ENCODE data around the gene CARHSP1. TPM values are rescaled to one million over a fixed set of nuclear protein-coding genes. Genes with fewer than 3 reads are reported as not detected.

Gene CARHSP1
- total RNA-seq, 2 experiments from 2014 or later = 209 to 217 TPM

- ATAC-seq (no peak), DNase-seq (no peak)
- ChIA-PET CTCF (interaction anchor here (1.9 kb wide), 1 partner anchor 14 kb away, joined by 4 read pairs; no protein-coding TSS in a partner anchor), POLR2A (interaction anchor here (0.6 to 1.1 kb wide), 3 partner anchors 8 to 107 kb away, joined by 3 to 7 read pairs (median 3); partner anchors contain the start of gene CARHSP1)
- Mint-ChIP-seq H3K27me3 (ENCODE audit: low read depth) (no peaks in the 10 kb centered on the region), H3K4me1 (ENCODE audit: low read depth) (peaks cover 41% of the 10 kb centered on the region), H3K9me3 (ENCODE audit: insufficient read depth) (no peaks in the 10 kb centered on the region), H3K27ac (no peak overlapping the region), H3K4me3 (no peak overlapping the region), H3K36me3 (ENCODE audit: low read depth) (peaks cover 56% of the 10 kb centered on the region)
Measured at GRCh38 chr16:8859913-8860881, 8.6 kb downstream of the CARHSP1 start.

GRCh38 chr16:8858994-8859912 lies 9.6 kb downstream of the CARHSP1 start:
- Mint-ChIP-seq H3K36me3 (ENCODE audit: low read depth) (peaks cover 58% of the 10 kb centered on the region), H3K9me3 (ENCODE audit: insufficient read depth) (no peaks in the 10 kb centered on the region), H3K4me3 (no peak overlapping the region), H3K27me3 (ENCODE audit: low read depth) (no peaks in the 10 kb centered on the region), H3K4me1 (ENCODE audit: low read depth) (peaks cover 42% of the 10 kb centered on the region), H3K27ac (peak overlapping the region; percentile 11)
- DNase-seq (no peak), ATAC-seq (no peak)
- CTCF ChIA-PET = no interaction called here
- POLR2A ChIA-PET = interaction anchor here (0.6 to 1.1 kb wide), 2 partner anchors 9 to 15 kb away, joined by 3 to 7 read pairs; partner anchors contain the start of gene CARHSP1

GRCh38 chr16:8855972-8856371 lies 12.8 kb downstream of the CARHSP1 start:
- Mint-ChIP-seq H3K27me3 (ENCODE audit: low read depth) (no peaks in the 10 kb centered on the region), H3K36me3 (ENCODE audit: low read depth) (peaks cover 67% of the 10 kb centered on the region), H3K4me3 (no peak overlapping the region), H3K27ac (peak overlapping the region; percentile 63), H3K4me1 (ENCODE audit: low read depth) (peaks cover 53% of the 10 kb centered on the region), H3K9me3 (ENCODE audit: insufficient read depth) (no peaks in the 10 kb centered on the region)
- POLR2A ChIA-PET = interaction anchor here (1.7 to 3.9 kb wide), 2 partner anchors 13 to 15 kb away, joined by 4 to 20 read pairs; partner anchors contain the start of gene CARHSP1
- DNase-seq (no peak), ATAC-seq (no peak)
- CTCF ChIA-PET = interaction anchor here (1.0 to 2.0 kb wide), 4 partner anchors 18 to 214 kb away, joined by 3 to 5 read pairs (median 3); no protein-coding TSS in a partner anchor

- no peaks in the 10 kb centered on the region for H3K27me3 Mint-ChIP-seq (ENCODE audit: low read depth)
- DNase-seq (no peak), ATAC-seq (no peak)
- CTCF ChIA-PET = interaction anchor here (0.6 to 2.0 kb wide), 5 partner anchors 19 to 213 kb away, joined by 3 to 5 read pairs (median 3); no protein-coding TSS in a partner anchor
- no peaks in the 10 kb centered on the region for H3K9me3 Mint-ChIP-seq (ENCODE audit: insufficient read depth)
- peaks cover 73% of the 10 kb centered on the region for H3K36me3 Mint-ChIP-seq (ENCODE audit: low read depth)
- no peak overlapping the region for H3K4me3 Mint-ChIP-seq
- POLR2A ChIA-PET = interaction anchor here (0.7 to 3.9 kb wide), 4 partner anchors 9 to 38 kb away, joined by 3 to 20 read pairs (median 5); partner anchors contain the start of gene CARHSP1
- peaks cover 61% of the 10 kb centered on the region for H3K4me1 Mint-ChIP-seq (ENCODE audit: low read depth)
- peak overlapping the region; percentile 68 for H3K27ac Mint-ChIP-seq
Measured at GRCh38 chr16:8855051-8855786, 13.6 kb downstream of the CARHSP1 start.

DNA sequence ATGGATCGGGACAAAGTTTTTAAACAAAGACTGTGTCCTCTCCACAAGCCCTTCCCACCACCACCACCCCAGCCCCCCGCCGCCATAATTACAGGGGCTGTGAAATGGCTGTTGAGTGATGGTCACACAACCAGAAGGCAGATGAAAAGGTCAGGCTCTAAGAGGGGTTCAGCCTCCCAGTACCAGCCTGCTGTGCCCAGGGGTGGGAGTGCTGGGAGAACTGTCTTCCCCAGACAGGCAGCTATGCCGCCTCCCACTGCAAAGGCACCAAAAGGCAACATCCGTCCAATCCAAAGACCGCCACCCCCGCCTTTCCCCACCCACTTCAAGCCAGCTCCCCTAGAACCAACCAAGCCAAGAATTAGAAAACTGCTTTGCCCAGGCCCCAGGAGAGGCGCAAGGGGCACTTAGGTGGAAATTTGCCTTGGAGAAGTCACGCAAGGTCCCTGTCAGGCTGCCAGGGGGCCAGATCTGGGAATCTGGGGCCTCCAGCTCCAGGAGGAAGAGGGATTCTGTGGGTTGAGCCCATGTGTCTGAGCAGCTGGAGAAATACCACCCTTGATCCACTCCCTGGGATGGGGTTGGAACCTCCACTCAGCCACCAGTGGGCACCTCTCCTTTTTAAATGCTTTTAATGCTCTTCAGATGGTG lies 14.4 kb downstream of the CARHSP1 start:
- no peaks in the 10 kb centered on the region for H3K27me3 Mint-ChIP-seq (ENCODE audit: low read depth)
- POLR2A ChIA-PET = interaction anchor here (0.7 to 3.9 kb wide), 5 partner anchors 9 to 37 kb away, joined by 3 to 20 read pairs (median 3); partner anchors contain the start of gene CARHSP1

GRCh38 chr16:8853611-8854010 lies 15.2 kb downstream of the CARHSP1 start:
- CTCF ChIA-PET = interaction anchor here (0.8 to 1.7 kb wide), 4 partner anchors 10 to 27 kb away, joined by 3 to 6 read pairs (median 4); partner anchors contain the start of gene CARHSP1
- H3K36me3 Mint-ChIP-seq (ENCODE audit: low read depth) = peaks cover 75% of the 10 kb centered on the region

More for the DNA sequence above, 14.4 kb downstream of the CARHSP1 start:
- Mint-ChIP-seq H3K4me3 (no peak overlapping the region), H3K27ac (peak overlapping the region; percentile 68), H3K36me3 (ENCODE audit: low read depth) (peaks cover 76% of the 10 kb centered on the region), H3K4me1 (ENCODE audit: low read depth) (peaks cover 62% of the 10 kb centered on the region), H3K9me3 (ENCODE audit: insufficient read depth) (no peaks in the 10 kb centered on the region)
- CTCF ChIA-PET = interaction anchor here (0.7 to 2.0 kb wide), 5 partner anchors 9 to 54 kb away, joined by 3 to 6 read pairs (median 4); partner anchors contain the start of gene CARHSP1
- ATAC-seq = no peak
- DNase-seq = no peak

DNA sequence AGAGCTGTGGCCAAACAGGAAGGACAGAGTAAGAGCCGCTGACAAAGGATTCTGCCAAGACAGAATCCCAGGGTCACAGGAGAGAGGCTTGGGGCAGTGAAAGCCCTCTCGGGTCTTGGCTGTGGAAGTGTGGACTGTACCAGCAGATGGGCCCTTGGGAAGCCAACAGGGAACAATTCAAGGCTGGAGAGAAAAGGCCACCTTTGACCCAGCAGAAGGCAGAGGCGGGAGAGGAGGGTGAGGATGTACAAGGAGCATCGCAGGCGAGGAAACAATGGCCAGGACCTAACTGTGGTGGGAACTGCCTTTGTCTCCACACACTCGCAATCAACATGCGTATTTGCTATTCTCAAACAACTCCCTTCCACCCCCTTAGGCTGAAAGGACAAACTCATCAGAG lies 15.7 kb downstream of the CARHSP1 start:
- no peaks in the 10 kb centered on the region for H3K27me3 Mint-ChIP-seq (ENCODE audit: low read depth)
- no peak for DNase-seq
- POLR2A ChIA-PET = interaction anchor here (1.1 to 3.9 kb wide), 3 partner anchors 16 to 55 kb away, joined by 3 to 20 read pairs (median 4); partner anchors contain the start of gene CARHSP1
- H3K36me3 Mint-ChIP-seq (ENCODE audit: low read depth) = peaks cover 72% of the 10 kb centered on the region
- H3K9me3 Mint-ChIP-seq (ENCODE audit: insufficient read depth) = no peaks in the 10 kb centered on the region
- no peak for ATAC-seq
- H3K27ac Mint-ChIP-seq = peak overlapping the region; percentile 5
- CTCF ChIA-PET = interaction anchor here (0.8 to 1.7 kb wide), 3 partner anchors 16 to 27 kb away, joined by 4 to 6 read pairs (median 4); partner anchors contain the start of gene CARHSP1
- no peak overlapping the region for H3K4me3 Mint-ChIP-seq
- H3K4me1 Mint-ChIP-seq (ENCODE audit: low read depth) = peaks cover 60% of the 10 kb centered on the region

More at GRCh38 chr16:8853611-8854010, 15.2 kb downstream of the CARHSP1 start:
- H3K9me3 Mint-ChIP-seq (ENCODE audit: insufficient read depth) = no peaks in the 10 kb centered on the region
- peaks cover 61% of the 10 kb centered on the region for H3K4me1 Mint-ChIP-seq (ENCODE audit: low read depth)
- POLR2A ChIA-PET = interaction anchor here (1.1 to 3.9 kb wide), 4 partner anchors 12 to 55 kb away, joined by 3 to 20 read pairs (median 4); partner anchors contain the start of gene CARHSP1
- no peak for DNase-seq
- H3K27me3 Mint-ChIP-seq (ENCODE audit: low read depth) = no peaks in the 10 kb centered on the region
- H3K27ac Mint-ChIP-seq = peak overlapping the region; percentile 5
- H3K4me3 Mint-ChIP-seq = no peak overlapping the region
- ATAC-seq = no peak

- ATAC-seq (no peak), DNase-seq (no peak)
- no peaks in the 10 kb centered on the region for H3K27me3 Mint-ChIP-seq (ENCODE audit: low read depth)
- CTCF ChIA-PET = interaction anchor here (1.3 to 1.7 kb wide), 2 partner anchors 16 to 28 kb away, joined by 4 to 6 read pairs; partner anchors contain the start of gene CARHSP1
- H3K36me3 Mint-ChIP-seq (ENCODE audit: low read depth) = peaks cover 74% of the 10 kb centered on the region
- H3K4me3 Mint-ChIP-seq = no peak overlapping the region
- POLR2A ChIA-PET = interaction anchor here (1.1 to 2.8 kb wide), 3 partner anchors 16 to 54 kb away, joined by 3 to 10 read pairs (median 4); partner anchors contain the start of gene CARHSP1
- no peak overlapping the region for H3K27ac Mint-ChIP-seq
- no peaks in the 10 kb centered on the region for H3K9me3 Mint-ChIP-seq (ENCODE audit: insufficient read depth)
- H3K4me1 Mint-ChIP-seq (ENCODE audit: low read depth) = peaks cover 56% of the 10 kb centered on the region
Measured at GRCh38 chr16:8852534-8852933, 16.3 kb downstream of the CARHSP1 start.

GRCh38 chr16:8851761-8852403 lies 16.9 kb downstream of the CARHSP1 start:
- ATAC-seq (no peak), DNase-seq (no peak)
- ChIA-PET CTCF (interaction anchor here (1.1 to 2.0 kb wide), 3 partner anchors 28 to 85 kb away, joined by 4 to 9 read pairs (median 4); no protein-coding TSS in a partner anchor), POLR2A (interaction anchor here (2.8 kb wide), 1 partner anchor 17 kb away, joined by 10 read pairs; the partner anchor contains the start of gene CARHSP1)
- Mint-ChIP-seq H3K4me1 (ENCODE audit: low read depth) (peaks cover 54% of the 10 kb centered on the region), H3K27ac (peak overlapping the region; percentile 55), H3K36me3 (ENCODE audit: low read depth) (peaks cover 77% of the 10 kb centered on the region), H3K27me3 (ENCODE audit: low read depth) (no peaks in the 10 kb centered on the region), H3K4me3 (no peak overlapping the region), H3K9me3 (ENCODE audit: insufficient read depth) (no peaks in the 10 kb centered on the region)
